ENCODE measurements around the gene STMND1. TPM values are rescaled to one million over a fixed set of nuclear protein-coding genes. Genes with fewer than 3 reads are reported as not detected.
A peak's percentile ranks its signal among the peaks of the same experiment; 100 is the strongest.

The STMND1 gene
- total RNA-seq, 1 donor from 2014 or later = not detected

DNA sequence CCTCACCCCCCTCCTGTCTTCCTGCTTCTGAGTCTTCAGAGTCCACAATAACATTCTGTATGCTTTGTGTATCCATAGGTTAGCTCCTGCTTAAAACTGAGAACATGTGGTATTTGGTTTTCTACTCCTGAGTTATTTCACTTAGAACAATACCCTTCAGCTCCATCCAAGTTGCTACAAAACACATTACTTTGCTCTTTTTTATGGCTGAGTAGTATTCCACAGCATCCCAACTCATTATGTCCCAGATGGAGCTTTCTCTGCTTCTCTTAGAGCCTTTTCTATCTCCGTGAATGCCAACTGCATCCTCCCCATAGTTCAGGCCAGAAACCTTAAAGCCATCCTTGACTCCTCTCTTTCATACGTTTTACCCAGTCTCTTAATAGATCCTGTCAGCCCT lies 55.8 kb downstream of the STMND1 start:
- DNase-seq (ENCODE audit: extremely low read depth, low read depth, low spot score) = no peak

DNA sequence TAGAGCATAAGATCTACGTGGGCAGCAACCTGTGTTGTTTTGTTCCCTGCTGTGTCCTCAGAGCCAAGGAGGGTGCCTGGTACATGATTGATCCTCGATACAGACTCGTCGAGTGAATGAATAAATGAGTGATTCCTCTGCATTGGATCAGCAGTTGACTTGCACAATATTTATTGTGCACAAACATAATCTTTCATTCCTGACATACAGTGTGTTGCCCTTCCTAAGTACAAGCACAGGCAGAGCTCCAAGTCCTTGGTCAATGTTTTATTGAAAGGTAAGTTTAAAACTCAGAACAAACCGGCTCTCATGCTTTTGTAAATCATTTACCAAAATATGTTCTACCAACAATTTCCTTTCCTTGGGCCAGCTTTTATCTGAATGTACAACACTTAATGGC lies 57.4 kb downstream of the STMND1 start:
- no peak for DNase-seq (ENCODE audit: extremely low read depth, low read depth, low spot score)

DNA sequence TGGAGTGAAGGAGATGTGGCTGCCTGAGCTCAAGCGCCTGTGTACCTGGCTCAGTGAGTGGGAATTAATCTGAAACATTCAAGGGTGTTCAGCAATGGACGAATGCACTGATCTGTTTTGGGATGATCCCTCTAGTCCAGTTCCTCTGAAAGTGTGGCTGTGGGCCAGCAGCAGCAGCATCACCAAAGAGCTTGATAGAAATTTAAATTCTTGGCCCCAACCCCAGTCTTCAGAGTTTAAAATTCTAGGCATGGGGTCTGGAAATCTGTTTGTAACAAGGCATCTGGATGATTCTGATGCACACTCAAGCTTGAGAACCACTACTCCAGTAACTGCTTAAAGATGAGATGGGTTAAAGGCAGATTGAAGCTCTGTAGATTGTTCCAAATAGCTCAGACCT lies 59.2 kb downstream of the STMND1 start:
- no peak for DNase-seq (ENCODE audit: extremely low read depth, low read depth, low spot score)

DNA sequence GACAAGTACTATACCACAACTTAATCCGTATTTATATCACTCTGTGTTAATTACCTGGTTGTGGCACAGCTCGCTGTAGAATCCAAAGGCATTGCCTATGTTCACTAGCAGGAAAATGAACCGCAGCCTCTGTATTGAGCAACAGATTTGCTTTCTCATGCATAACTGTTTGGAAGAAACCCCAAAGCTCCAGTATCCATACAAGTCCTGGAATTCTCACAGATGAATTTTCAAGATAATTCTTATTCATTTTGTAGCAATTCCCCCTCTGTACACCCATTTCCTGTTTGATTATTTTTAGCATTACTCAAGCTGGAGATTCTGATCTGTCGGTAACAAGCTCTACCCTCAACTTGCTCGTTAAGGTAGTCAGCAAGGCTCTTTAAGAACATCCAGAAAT lies 63.5 kb downstream of the STMND1 start:
- DNase-seq (ENCODE audit: extremely low read depth, low read depth, low spot score) = no peak

- peak; percentile 27 for DNase-seq (ENCODE audit: extremely low read depth, low read depth, low spot score)
Observed at GRCh38 chr6:17167327-17167979, 65.6 kb downstream of the STMND1 start.

DNA sequence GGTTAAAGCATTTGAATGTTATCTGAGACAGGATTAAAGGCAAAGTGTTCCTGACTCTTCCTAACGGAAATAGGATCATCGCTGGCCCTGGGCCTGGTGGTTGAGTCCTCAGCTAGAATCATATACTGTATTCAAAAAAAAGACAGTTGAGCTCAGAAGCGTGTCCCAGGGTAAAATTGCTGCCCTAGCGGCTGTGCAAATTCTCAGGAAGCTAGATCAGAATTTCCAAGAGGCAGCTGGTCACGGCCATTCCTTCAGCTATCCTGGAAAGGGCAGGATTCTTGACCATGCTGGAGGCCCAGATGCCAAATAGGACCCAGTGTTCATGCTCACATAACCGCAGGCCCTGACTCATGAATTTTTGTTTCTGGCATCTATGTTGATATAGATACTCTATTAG lies 67.4 kb downstream of the STMND1 start:
- no peak for DNase-seq (ENCODE audit: extremely low read depth, low read depth, low spot score)

GRCh38 chr6:17169711-17170110 lies 67.9 kb downstream of the STMND1 start:
- DNase-seq (ENCODE audit: extremely low read depth, low read depth, low spot score) = no peak

GRCh38 chr6:17172836-17173470 lies 71.1 kb downstream of the STMND1 start:
- no peak for DNase-seq (ENCODE audit: extremely low read depth, low read depth, low spot score)

DNA sequence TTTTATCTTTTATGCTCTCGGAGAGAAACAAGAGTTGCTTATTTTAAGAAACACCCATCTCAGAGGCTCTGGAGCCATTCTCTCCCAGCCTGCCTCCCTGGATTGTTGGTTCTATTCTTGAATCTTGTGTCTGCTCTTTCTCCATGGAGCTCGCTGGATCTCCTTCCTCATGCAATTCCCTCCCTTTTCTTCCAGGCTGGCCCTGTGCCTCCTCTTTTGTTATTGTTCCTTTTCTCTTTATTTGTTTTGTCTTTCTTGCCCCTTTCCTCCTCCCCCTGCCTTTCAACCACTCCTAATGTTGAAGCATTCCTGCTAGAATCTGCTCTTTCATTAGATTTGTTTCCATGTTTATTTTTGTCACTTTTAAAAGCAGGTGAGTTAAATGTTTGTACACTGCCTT lies 76.5 kb downstream of the STMND1 start:
- no peak for DNase-seq (ENCODE audit: extremely low read depth, low read depth, low spot score)

- no peak for DNase-seq (ENCODE audit: extremely low read depth, low read depth, low spot score)
Observed at GRCh38 chr6:17178754-17179529, 77.1 kb downstream of the STMND1 start.

DNA sequence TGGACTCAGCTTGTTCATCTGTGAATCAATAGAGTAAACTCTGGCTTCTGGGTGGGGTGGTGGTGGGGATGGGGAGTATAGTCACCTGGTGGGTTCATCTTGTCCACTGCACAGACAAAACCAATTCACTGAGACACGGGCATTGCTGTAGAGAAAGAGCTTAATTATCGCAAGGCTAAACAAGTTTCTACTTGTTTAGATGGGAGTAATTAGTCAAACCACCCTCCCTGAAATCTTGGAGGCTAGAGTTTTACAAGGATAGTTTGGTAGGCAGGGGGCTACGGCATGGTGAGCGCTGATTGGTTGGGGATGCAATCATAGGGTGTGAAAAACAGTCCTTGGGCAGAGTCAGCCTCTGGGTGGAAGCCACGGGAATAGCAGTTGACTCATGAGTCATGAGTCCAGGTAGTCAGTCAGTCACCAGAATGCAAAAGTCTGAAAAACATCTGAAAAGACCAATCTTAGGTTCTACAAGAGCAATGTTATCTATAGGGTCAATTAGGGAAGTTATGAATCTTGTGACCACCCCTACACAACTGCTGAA lies 77.8 kb downstream of the STMND1 start:
- no peak for DNase-seq (ENCODE audit: extremely low read depth, low read depth, low spot score)

Other genes starting within 250 kb of the STMND1 start
- 5.5 and 8.2 TPM in 2 replicates for gene RBM24, start 179.3 kb downstream of the STMND1 start, total RNA-seq

Measured in glomerular endothelial cell (primary cell).